Heart left ventricle (tissue), 16 donors: ENCODE results near the gene BTBD2. TPM values are rescaled to one million over a fixed set of nuclear protein-coding genes. Genes with fewer than 3 reads are reported as not detected.

Source experiments
- ATAC-seq, 4 donors: fragments of 200-7000 bp; cut with Tn5 transposase; one replicate each; pipeline ENCODE4 v1.9.1; 2020 to 2022; ENCODE audit warnings: moderate library complexity in 4 of 4, mild to moderate bottlenecking in 3 of 4, moderate number of reproducible peaks in 1 of 4
- DNase-seq, 5 donors: peaks; one replicate each; pipeline ENCODE4 v3.0.0-alpha.2; 2020
- H3K27ac ChIP-seq, 12 donors: fragments of 200-600 bp; sonication (generic) in 4 of 12; one replicate each; pipeline versions ENCODE4 v1.5.0 to v1.8.0; 2016 to 2022; ENCODE audit warnings: mild to moderate bottlenecking in 2 of 12
- H3K27me3 ChIP-seq, 9 donors: fragments of 200-600 bp; sonication (generic) in 2 of 9; one replicate each; pipeline versions ENCODE4 v1.5.1 to v1.8.0; 2016 to 2022; ENCODE audit warnings: mild to moderate bottlenecking in 3 of 9
- H3K36me3 ChIP-seq, 9 donors: fragments of 200-600 bp; sonication (generic) in 2 of 9; one replicate each; pipeline versions ENCODE4 v1.5.0 to v1.8.0; 2018 to 2022; ENCODE audit warnings: mild to moderate bottlenecking in 2 of 9
- H3K4me1 ChIP-seq, 12 donors: fragments of 200-600 bp; sonication (generic) in 4 of 12; one replicate each; pipeline versions ENCODE4 v1.5.0 to v1.8.0; 2016 to 2022; ENCODE audit warnings: mild to moderate bottlenecking in 3 of 12
- H3K4me3 ChIP-seq, 12 donors: fragments of 200-600 bp; sonication (generic) in 4 of 12; one replicate each; pipeline versions ENCODE4 v1.5.0 to v1.8.0; 2017 to 2022; ENCODE audit warnings: mild to moderate bottlenecking in 9 of 12, moderate library complexity in 4 of 12
- H3K9me3 ChIP-seq, 12 donors: fragments of 200-600 bp; sonication (generic) in 4 of 12; one replicate each; pipeline versions ENCODE4 v1.5.0 to v1.8.0; 2016 to 2022; ENCODE audit warnings: mild to moderate bottlenecking in 1 of 12
- POLR2A ChIP-seq, 2 donors: fragments of 450-650 bp; IDR thresholded peaks; one replicate each; pipeline ENCODE4 v1.6.1; 2017; ENCODE audit warnings: antibody characterized with exemption in 2 of 2, mild to moderate bottlenecking in 2 of 2, moderate library complexity in 2 of 2
- WGBS, 4 donors: extraction: QIAGEN DNeasy Blood & Tissue Kit in 2 of 4; methylation state at CpG; one replicate each; pipeline versions ENCODE4 v1.1.5 to v1.1.7; 2013 to 2018; 5-methylcytosine and 5-hydroxymethylcytosine counted together
- intact Hi-C, 10 donors: fragments of 100-400 bp; cut with DNase I; formaldehyde crosslinking; loops; one replicate each; pipeline versions ENCODE4 v1.11.1 to v1.14.2; 2022
- polyA plus RNA-seq, 2 donors: library from polyadenylated mRNA; stranded (reverse); fragments of 200-250 nt; gene quantifications; one replicate each; pipeline ENCODE4 v1.2.3, GENCODE V29; 2013
- total RNA-seq, 9 donors: library from RNA; depleted of rRNA in 2 of 9; stranded (reverse); fragments of >200 nt in 2 of 9; fragmentation: NEBNext Ultra II Directional in 3 of 9; extraction: Animal tissue kit (Norgen Biotek cat#: 25700) in 3 of 9; gene quantifications; one replicate each; pipeline versions ENCODE4 v1.1.0 to v1.2.4, GENCODE V29; 2016 to 2023
- TF ChIP-seq, protein P1 (sequence below), 12 donors: fragments of 200-600 bp; sonication (generic) in 4 of 12; IDR thresholded peaks; one replicate each; pipeline versions ENCODE4 v1.5.0 to v1.8.0; 2018 to 2022; ENCODE audit warnings: antibody characterized with exemption in 12 of 12, mild to moderate bottlenecking in 5 of 12
- donor health status: ischemic (EF 13 %, LVEDD 7.1; RV severe dilation, severe dysfunction).
- donor health status: healthy with polysubstance abuse.
- donor health status: DM: no; HTN: yes; CAD: no.
- donor health status: DM: no; HTN: no; CAD: no.
- donor health status: ischemic (EF 25% LVEDD 6.9; RV normal size, moderate dysfunction).
- donor health status: ischemic (EF 25% LVEDD 5.7; RV mildly dilated, moderate dysfunction).
- donor health status: healthy.
- donor health status: DM: yes; HTN: yes; CAD: no.
- donor health status: ischemic (EF 35%, LVEDD 5.7; RV mildly dilated, moderate dysfunction).
- donor health status: nonischemic (EF 11% LVEDD 7.7; RV severe dilation, severe dysfunction).
- donor health status: DM: yes; HTN: yes; CAD: no.
- donor health status: PGD.
- donor health status: ischemic (EF 29% LVEDD 5.4; RV normal size, mild dysfunction).
- donor health status: nonischemic (EF 23%, LVEDD 6.1; RV moderate dilation, normal function).

Gene BTBD2
- total and polyA plus RNA-seq, 11 donors: 39.4 to 81.8 (median 51.8) TPM

DNA sequence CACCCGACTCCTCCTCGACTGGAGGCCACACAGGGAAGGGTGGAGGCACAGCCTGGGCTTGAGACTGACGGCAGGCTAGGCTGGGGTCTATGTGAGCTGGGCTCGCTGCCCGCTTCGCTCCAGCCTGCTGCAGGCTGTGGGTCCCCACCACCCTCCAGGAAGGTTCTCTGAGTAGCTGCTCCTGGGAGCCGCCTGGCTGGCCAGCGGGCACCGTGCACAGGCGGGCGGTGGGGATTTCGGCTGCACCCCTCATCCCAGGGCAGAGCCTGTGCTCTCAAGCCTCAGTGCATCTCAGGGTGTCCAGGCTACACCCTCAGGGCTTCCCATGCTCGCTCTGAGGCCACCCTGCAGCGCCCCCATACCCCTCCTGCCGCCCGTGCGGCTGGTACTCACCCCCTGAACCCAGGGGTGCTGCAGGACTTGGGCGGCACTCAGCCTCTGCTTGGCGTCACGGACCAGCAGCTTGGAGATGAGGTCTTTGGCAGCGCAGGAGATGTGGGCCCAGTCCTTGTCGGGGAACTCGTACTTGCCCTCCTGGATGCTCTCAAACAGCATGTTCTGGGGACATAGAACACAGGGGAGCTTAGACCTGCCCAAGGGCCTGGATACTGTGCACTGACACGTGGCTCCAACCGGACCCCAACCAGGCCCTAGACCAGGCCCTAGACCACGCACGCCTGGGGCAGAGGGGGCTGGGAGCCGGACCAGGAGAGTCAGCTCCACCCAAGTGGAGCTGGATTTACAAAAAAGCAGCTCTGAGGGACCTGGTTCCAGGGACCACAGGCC lies 25.3 kb upstream of the BTBD2 start:
- ATAC-seq (no peak), DNase-seq (peak in 1 of 5 donors; percentile 48)
- H3K27ac ChIP-seq: peak overlapping the region; percentile 71 to 99 (median 90)
- intact Hi-C loops: no loop called here
- H3K4me3 ChIP-seq: peak overlapping the region in 5 of 12 donors; percentile 23 to 56 (median 34)
- H3K36me3 ChIP-seq: peaks cover 0 to 77% (median 62%) of the 10 kb centered on the region in 9 donors
- H3K9me3 ChIP-seq: peaks cover 0 to 6% (median 2%) of the 10 kb centered on the region in 12 donors
- 77 to 81% (median 79%) methylated on average over 19 to 28 of the region's 28 CpGs for WGBS, 4 donors
- H3K27me3 ChIP-seq: no peaks in the 10 kb centered on the region
- peaks cover 13 to 71% (median 56%) of the 10 kb centered on the region in 12 donors for H3K4me1 ChIP-seq
- no peak for TF ChIP-seq POLR2A (IDR thresholded peaks at IDR 0.05)
- TF ChIP-seq, protein P1, sequence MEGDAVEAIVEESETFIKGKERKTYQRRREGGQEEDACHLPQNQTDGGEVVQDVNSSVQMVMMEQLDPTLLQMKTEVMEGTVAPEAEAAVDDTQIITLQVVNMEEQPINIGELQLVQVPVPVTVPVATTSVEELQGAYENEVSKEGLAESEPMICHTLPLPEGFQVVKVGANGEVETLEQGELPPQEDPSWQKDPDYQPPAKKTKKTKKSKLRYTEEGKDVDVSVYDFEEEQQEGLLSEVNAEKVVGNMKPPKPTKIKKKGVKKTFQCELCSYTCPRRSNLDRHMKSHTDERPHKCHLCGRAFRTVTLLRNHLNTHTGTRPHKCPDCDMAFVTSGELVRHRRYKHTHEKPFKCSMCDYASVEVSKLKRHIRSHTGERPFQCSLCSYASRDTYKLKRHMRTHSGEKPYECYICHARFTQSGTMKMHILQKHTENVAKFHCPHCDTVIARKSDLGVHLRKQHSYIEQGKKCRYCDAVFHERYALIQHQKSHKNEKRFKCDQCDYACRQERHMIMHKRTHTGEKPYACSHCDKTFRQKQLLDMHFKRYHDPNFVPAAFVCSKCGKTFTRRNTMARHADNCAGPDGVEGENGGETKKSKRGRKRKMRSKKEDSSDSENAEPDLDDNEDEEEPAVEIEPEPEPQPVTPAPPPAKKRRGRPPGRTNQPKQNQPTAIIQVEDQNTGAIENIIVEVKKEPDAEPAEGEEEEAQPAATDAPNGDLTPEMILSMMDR (IDR thresholded peaks at IDR 0.05): no peak

DNA sequence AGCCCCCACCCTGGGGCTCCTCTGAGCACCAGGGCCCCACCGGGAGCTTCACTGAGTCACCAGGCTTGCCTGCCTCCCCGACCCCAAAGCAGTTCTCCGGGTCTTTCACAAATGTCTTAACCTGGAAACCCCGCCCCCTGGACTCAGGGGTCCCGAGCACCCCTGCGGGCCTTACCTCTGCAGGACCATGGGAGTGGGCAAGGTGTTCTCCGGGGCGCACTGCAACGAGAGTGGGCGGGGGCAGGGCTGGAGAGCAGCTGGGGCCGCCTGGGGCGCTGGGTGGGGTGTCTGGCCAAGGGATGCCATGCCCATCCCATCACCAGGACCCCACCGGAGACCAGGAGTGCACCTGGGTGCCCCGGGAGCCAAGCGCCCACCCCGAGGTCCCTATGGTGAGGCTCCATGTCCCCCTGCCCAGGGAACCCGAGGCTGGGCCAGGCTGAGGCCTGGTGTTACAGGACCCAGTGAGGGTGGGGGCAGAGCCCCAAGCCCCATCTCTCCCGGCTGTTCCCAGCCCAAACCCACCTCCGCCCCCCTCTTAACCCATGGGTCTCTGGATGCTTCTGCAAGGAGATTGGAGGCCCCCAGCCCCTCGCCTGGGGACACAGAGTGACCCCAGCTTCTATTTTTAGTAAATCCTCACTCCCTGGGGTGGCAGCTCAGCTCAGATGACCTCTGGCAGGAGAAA lies 24.6 kb upstream of the BTBD2 start:
- Histone ChIP-seq H3K36me3 (peaks cover 0 to 70% (median 55%) of the 10 kb centered on the region in 9 donors), H3K27me3 (no peaks in the 10 kb centered on the region), H3K4me3 (no peak overlapping the region), H3K27ac (peak overlapping the region; percentile 63 to 99 (median 90)), H3K4me1 (peaks cover 7 to 63% (median 49%) of the 10 kb centered on the region in 12 donors), H3K9me3 (peaks cover 0 to 13% (median 8%) of the 10 kb centered on the region in 12 donors)
- TF ChIP-seq, protein P1 (IDR thresholded peaks at IDR 0.05): no peak
- TF ChIP-seq POLR2A (IDR thresholded peaks at IDR 0.05): no peak
- ATAC-seq (peak in 1 of 4 donors; percentile 6), DNase-seq (peak in 1 of 5 donors; percentile 33)
- 80 to 85% (median 81%) methylated on average over 11 to 20 of the region's 20 CpGs for WGBS, 4 donors
- intact Hi-C loops: no loop called here

DNA sequence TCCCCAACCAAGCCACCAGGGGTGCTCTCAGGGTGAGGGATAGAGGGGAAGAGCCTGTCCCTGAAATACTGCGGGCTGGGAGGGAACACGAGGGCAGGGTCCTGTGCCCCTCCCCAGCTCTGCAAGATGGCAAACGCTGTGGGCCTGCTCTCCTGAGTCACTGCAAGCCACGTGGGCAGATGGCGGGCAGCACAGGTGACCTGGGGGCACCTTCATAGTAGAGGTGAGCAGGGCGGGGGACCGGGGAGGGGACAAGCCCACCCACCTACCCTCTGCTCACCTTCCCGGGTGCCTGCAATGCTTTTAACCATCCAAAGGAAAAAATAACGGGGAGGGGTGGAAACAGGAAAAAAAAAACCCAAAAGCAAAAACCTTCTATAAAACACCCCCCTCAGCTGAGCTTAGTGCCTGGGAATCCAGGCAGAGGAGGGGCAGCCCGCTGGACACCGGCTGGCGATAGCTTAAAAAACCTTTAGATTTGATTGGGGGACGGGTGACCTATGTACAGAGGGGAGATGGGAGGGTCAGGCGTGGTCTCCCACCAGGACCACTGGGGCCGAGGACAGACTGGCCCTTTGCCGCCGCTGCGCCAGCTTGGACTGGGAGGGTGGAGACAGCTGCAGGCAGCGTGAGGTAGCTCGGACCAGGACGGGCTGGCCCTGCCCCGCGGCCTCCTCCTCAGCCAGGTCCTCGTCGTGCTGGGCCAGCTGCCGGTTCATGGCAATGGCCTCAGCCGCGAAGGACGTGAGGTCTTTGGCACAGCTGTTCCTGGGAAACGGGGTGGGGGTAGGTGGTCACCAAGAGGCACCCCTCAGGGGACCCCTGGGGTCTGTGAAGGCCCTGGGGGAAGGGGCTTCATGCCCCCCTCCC lies 23.8 kb upstream of the BTBD2 start:
- Histone ChIP-seq H3K27me3 (no peaks in the 10 kb centered on the region), H3K36me3 (peaks cover 0 to 64% (median 51%) of the 10 kb centered on the region in 9 donors), H3K4me3 (no peak overlapping the region), H3K27ac (peak overlapping the region in 11 of 12 donors; percentile 71 to 99 (median 90)), H3K9me3 (peaks cover 0 to 13% (median 8%) of the 10 kb centered on the region in 12 donors), H3K4me1 (peaks cover 7 to 61% (median 42%) of the 10 kb centered on the region in 12 donors)
- ATAC-seq (no peak), DNase-seq (peak in 1 of 5 donors; percentile 55)
- TF ChIP-seq POLR2A (IDR thresholded peaks at IDR 0.05): no peak
- TF ChIP-seq, protein P1 (IDR thresholded peaks at IDR 0.05): no peak
- intact Hi-C loops: no loop called here
- WGBS, 4 donors: 71 to 82% (median 78%) methylated on average over 30 of the region's 30 CpGs
